Lung microvascular endothelial cell (primary cell): ENCODE data around the gene MNAT1. TPM values are rescaled to one million over a fixed set of nuclear protein-coding genes. Genes with fewer than 3 reads are reported as not detected.

Experiments
- total RNA-seq: library from RNA; depleted of rRNA; stranded (reverse); fragments of >200 nt; gene quantifications from 2 replicates; pipeline ENCODE4 v1.2.1, GENCODE V29; 2014

The MNAT1 gene
- total RNA-seq, 1 donor from 2014 or later, result 23.0 TPM

Other genes with a start within 250 kb of the MNAT1 start
- gene C14orf39, start 248.7 kb upstream of the MNAT1 start, total RNA-seq, result not detected in 2 replicates
- not detected in 2 replicates for gene SIX6, start 225.6 kb upstream of the MNAT1 start, total RNA-seq
- under 0.01 and 0.22 TPM in 2 replicates for gene SIX1, start 85.3 kb upstream of the MNAT1 start, total RNA-seq
- gene SIX4, start 10.4 kb upstream of the MNAT1 start, total RNA-seq, result 0.20 and 0.87 TPM in 2 replicates
- gene TRMT5, start 246.3 kb downstream of the MNAT1 start, total RNA-seq, result 5.0 and 5.2 TPM in 2 replicates
- gene SLC38A6, start 246.5 kb downstream of the MNAT1 start, total RNA-seq, result 7.7 and 14.4 TPM in 2 replicates